ENCODE measurements around the gene PGD.
"Not testable (repeated sequence)": the region's sequence is repeated elsewhere in the genome, so short reads cannot be mapped to it uniquely, and the experiment has no call there.

Gene PGD

GRCh38 chr1:10398734-10399443 is at the start of gene PGD:
PGD (plus strand) TSS chr1:10399064; CDS start chr1:10399118, 54 bp downstream.
- peak; percentile 80 for DNase-seq

DNA sequence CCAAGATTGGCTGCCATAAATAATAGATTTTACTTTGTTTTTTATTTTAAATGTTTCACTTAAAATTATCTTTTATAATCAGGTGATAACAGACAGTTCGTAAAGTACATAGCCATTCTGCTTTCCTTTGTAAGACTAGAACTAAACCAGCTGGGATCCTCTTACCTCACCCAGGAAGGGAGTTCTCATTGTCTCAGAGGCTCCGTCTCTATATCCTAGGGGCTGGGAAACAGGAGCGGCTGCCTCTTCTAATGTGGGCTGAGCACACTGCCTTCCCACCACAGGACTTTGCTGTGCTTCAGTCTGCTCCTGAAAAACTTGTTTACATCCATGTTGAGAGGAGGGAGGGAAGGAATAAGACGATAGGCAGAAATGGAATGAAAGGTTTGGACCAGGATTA is 45.6 kb upstream of the PGD start:
- DNase-seq = no peak

GRCh38 chr1:10353693-10354092 is 45.2 kb upstream of the PGD start:
- no peak for DNase-seq

DNA sequence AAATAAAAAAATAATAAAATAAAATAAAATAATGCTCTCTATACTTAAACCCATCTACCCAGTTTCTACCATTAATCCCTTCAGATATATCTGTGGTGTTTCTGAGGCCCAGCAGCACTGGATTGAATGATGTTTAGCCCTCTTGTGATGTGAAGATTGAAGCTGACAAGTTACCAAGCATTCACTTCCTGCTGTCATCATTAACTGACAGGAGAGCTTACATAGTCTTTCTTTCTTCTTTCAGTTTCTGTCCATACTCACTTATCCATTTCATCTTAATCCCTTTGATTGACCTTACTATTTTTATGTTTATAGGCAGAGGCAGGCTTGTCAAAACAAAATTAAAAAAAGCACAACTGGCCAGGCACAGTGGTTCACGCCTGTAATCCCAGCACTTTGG is 38.8 kb upstream of the PGD start:
- no peak for DNase-seq

DNA sequence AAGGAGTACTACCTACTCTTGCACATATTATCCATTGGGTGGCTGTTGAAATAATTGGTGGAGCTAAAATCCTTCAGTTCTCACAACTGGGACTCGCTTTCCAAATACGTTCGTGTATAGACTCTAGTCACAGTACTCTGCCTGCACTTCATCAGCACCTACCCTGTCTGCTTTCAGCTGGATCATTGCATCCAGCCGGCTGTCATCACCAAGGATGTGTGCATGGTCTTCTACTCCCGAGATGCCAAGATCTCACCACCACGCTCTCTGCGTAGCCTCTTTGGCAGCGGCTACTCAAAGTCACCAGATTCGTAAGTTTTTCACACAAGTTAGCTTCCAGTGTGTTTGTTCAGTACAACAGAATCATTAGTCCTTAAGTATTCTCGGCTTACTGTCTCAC is 37.3 kb upstream of the PGD start:
- DNase-seq = no peak

- DNase-seq = no peak
Measured at GRCh38 chr1:10368194-10368593, 30.7 kb upstream of the PGD start.

DNA sequence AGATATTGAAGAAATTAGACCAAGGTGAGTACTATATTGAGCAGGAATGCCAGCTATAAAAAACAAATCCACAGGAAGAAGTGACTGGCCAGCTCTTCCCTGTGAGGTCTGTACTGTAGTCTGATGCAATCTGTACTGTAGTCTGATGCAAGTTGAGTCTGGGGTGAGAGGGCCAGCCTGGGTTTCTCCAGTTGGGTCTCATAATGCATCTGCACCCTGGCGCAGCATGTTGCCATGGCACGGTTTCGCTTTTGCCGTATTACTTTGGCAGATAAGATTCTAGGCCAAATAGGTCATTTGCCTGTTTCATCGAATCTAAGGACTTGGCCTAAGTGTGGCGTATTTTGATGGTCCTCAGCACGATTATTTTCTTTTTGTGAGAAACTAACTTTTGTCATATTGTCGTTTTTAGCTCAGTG is 24.4 kb upstream of the PGD start:
- no peak for DNase-seq

DNA sequence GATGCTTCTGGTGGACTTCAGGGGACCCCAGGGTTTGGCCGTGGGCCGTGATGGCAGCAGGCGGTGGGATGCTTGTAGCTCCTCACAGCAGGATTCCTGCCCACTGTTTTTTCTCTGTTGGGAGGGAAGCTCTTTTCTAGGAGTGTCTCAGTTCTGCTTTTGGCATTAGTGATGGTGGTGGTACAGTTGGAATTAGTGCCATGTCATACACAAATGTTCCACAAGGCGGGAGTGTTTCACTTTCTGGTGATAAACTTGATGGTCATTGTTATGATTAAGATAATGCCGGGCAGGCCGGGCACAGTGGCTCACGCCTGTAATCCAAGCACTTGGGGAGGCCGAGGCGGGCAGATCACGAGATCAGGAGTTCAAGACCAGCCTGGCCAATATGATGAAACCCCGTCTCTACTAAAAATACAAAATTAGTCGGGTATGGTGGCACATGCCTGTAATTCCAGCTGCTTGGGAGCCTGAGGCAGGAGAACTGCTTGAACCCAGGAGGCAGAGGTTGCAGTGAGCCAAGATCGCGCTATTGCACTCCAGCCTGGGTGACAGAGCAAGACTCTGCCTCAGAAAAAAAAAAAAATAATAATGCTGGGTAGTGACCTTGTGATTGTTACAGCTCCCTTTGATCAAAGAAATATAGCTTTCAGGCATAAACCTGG is 21.4 kb upstream of the PGD start:
- not testable (repeated sequence) for DNase-seq

DNA sequence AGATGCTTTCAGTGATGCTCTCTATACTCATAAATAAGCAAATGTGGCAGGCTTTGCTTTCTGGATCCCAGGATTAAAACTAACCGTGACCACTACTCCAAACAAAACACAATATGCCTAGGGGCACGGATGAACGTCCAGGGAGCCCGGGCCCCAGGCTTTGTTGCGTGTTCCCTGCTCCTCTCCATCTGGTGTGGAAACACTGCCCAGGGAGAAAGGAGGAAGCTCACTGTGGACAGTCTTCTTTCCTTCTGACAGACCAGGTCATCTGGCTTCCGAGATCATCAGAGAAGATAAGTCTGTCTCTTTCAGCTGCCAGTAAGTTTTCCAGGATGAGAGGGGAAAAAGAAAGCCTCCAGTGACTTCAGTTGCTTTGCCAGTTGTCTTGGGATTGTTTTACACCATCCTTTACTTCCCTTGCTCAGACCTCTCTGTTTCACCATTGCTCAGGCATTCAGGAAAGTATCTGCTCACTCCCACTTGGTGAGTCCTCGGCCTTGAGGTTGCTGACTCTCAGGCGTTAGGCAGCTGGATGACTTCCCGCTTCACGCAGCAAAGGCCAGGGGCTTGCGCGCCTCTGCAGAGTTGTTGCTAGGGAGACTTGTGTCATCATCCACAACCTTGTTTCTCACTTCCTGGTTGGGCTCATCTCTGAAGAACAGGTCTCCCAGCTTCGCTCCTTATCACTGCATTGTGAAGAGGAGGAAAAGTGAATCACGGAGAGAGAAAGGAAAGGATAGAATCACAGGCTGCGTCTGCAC is 20.6 kb upstream of the PGD start:
- no peak for DNase-seq

GRCh38 chr1:10379101-10379620 is 19.7 kb upstream of the PGD start:
- DNase-seq = no peak

GRCh38 chr1:10379676-10380075 is 19.2 kb upstream of the PGD start:
- DNase-seq = no peak

DNA sequence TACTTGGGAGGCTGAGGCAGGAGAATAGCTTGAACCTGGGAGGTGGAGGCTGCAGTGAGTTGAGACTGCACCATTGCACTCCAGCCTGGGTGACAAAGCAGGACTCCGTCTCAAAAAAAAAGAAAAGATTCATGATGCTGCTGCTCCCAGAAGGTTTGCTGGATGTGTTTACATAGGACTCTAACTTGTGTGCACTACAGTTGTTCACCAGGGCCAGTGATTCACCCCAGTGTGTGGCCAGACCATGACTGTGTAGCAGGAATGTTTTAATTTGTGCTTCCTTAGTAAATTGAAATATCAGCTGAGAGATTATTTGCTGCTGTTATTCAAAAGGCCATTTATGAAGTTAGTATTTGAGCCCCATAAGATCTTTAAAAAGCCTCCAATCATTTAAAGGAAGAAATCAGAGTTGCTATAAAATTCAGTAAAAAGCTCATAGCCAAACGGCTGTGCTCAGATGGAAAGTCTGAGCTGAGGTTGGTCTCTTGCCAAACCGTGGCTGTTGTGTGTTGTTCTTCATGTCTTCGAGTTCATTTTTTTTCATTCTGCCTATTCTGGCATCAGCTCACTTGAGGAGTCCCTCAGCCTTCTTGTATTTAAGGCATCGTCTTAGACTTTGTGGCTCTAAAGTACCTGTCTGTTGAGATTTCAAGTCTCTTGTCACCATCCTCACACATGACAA is 18.1 kb upstream of the PGD start:
- DNase-seq = no peak

GRCh38 chr1:10383630-10384029 is 15.2 kb upstream of the PGD start:
- DNase-seq = no peak

DNA sequence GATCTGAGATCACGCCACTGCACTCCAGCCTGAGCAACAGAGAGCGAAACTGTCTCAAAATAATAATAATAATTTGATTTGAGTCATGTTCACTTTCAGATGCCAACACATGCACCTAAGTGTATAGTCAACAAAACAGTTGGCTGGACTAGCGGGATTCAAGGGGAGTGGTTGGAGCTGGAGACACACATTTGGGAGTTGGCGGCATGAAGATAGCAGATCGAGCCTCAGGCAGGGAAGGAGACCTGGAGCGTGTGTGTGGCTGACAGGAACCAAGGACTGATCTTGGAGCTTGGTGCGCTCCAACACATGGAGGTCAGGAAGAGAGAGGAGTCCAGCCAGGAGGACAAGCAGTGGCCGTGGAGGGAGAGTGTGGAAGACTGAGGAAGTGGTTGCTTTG is 14.6 kb upstream of the PGD start:
- no peak for DNase-seq

- no peak for DNase-seq
Measured at GRCh38 chr1:10386761-10387676, 11.8 kb upstream of the PGD start.

DNA sequence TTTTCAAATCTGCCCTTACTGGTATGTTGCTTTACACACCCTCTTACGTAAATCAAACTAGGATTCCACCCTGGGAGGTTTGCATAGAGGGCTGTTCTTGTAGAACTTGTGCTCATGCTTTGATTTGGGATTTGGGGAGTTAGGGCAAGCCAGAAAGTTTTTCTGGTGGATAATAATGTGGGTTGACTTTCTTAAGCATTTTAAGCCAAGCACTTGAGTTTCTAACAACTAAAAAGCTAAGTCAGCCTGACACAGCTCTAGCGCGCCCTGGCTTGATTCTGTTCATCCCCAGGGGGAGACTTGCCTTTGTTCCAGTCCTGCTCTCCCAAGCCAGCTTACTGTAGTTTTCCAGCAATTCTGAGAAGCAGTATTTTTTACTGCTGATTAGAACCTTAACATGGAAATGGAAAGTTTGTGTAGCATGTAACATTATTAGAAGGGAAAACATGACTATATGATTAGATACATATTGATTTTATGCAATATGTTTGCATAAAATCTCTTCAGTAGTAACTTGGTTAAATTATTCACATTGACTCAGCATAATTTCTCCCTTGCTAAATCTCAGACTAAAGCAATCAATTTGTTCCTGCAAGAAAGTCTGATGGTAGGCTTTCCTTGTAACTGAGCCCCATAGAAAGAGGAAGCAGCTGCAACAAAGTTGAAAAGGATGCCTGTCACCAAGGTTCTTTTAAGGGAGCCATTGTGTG is 11.0 kb upstream of the PGD start:
- no peak for DNase-seq

DNA sequence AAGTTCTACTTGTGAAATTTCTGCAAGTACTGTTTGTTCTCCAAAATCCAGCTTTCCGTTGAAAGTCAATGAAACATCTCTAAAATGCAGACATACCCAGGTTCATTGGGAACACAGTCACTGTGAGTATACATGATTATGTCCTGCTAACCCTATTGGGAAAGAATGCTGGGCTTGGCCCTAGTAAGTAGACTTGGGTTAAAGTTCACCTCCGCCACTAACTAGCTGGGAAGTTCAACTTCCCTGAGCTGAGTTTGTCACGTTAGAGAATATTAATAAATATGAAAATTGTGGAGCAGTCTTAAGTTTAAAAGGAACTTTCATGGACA is 10.5 kb upstream of the PGD start:
- DNase-seq = no peak

DNA sequence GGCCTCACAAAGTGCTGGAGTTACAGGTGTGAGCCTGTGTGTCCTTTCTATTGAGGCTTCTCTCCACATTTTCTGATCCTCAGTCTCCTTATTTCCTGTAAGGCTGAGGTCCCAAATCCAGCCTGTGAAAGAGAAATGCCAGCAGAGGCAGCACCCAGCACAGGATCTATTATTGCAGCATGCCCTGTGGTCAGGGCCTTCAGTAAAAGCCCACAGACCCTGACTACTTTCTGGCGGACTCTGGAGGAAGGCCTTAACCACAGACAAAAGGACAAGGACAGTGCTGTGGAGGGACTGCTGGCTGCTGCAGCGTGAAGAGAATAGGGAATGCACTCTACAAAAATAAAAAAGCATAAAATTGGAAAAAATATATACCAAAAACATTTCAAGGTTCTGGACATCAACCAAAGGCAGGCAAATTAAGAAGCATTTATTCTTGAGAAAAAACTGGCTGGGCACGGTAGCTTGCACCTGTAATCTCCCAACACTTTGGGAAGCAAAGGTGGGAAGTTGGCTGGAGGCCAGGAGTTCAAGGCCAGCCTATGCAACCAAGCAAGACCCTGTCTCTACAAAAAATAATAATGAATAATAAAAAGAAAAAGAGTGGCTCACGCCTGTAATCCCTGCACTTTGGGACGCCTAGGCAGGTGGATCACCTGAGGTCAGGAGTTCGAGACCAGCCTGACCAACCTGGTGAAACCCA is 9.4 kb upstream of the PGD start:
- DNase-seq = no peak

DNA sequence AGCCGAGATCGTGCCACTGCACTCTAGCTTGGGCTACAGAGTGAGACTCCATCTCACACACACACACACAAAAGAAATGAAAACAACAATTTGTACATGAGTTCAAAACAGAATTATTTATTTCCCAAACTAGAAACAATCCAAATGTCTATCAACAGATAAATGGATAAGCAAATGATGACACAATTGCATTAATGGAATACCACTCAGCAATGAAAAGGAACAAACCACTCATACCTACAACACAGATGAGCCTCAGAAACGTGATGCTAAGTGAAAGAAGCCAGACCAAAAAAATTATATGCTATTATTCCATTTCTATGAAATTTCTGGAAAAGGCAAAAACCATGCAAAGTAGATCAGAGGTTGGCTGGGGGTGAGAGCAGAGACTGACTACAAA is 2.0 kb upstream of the PGD start:
- no peak for DNase-seq

GRCh38 chr1:10398278-10398733 is 558 bp upstream of the PGD start:
- no peak for DNase-seq

DNA sequence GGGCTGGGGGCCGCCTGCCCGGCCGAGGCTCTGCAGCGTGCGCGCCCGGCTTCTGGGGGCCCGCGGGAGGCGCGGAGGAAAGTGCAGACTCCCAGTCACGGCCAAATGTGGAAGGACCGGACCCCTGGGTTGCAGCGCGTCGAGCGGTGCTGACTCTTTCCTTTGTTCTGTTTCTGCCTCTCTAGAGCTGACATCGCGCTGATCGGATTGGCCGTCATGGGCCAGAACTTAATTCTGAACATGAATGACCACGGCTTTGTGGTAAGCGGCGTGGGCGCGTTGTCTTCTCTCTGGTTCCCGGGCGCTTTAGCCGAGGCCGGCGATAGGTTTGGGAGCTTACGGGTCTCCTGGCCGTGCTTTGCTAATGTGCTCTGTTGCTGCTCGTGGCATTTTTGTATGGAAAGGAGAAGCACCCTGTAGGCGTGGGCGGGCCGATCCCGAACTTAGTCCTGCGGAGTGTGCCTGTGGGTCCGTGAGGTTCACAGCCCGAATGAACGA is 629 bp downstream of the PGD start:
- no peak for DNase-seq

Data from NCI-H774 (cell line).